Esophagus squamous epithelium (tissue), 4 donors: Measurements from ENCODE around the gene ACYP1.

Experiments
- POLR2A ChIP-seq, 4 donors: fragments of 450-650 bp; IDR thresholded peaks; one replicate each; pipeline ENCODE4 v1.6.1; 2017; ENCODE audit warnings: antibody characterized with exemption in 4 of 4, mild to moderate bottlenecking in 4 of 4, moderate library complexity in 3 of 4
- TF ChIP-seq, protein P1 (sequence below), 6 experiments: fragments of 450-650 bp in 4 of 6; fragments of 200-600 bp in 2 of 6; sonication (generic) in 2 of 6; IDR thresholded peaks; one replicate each; pipeline ENCODE4 v1.5.1; 2016 to 2019; ENCODE audit warnings: antibody characterized with exemption in 6 of 6, mild to moderate bottlenecking in 4 of 6, moderate library complexity in 4 of 6

DNA sequence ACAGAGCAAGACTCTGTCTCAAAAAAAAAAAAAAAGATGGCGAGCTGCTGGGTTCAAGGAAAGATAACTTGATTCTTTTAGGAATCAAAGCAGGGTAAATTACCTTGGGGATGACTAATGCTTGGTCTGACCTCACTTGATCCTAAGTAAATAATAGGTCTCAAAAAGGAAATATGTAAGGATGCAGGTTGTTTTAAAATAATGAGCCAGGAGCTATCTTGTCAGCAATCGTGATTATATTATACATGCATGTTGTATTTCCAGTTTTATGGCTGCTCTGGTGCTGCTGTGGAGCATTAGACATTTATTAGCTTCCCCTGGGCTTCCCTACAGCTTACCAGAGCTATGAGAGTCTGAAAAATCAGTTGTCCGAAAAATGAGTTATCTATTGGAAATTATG lies 58.5 kb downstream of the ACYP1 start:
- TF ChIP-seq, protein P1, sequence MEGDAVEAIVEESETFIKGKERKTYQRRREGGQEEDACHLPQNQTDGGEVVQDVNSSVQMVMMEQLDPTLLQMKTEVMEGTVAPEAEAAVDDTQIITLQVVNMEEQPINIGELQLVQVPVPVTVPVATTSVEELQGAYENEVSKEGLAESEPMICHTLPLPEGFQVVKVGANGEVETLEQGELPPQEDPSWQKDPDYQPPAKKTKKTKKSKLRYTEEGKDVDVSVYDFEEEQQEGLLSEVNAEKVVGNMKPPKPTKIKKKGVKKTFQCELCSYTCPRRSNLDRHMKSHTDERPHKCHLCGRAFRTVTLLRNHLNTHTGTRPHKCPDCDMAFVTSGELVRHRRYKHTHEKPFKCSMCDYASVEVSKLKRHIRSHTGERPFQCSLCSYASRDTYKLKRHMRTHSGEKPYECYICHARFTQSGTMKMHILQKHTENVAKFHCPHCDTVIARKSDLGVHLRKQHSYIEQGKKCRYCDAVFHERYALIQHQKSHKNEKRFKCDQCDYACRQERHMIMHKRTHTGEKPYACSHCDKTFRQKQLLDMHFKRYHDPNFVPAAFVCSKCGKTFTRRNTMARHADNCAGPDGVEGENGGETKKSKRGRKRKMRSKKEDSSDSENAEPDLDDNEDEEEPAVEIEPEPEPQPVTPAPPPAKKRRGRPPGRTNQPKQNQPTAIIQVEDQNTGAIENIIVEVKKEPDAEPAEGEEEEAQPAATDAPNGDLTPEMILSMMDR (IDR thresholded peaks at IDR 0.05): no peak
- TF ChIP-seq POLR2A (IDR thresholded peaks at IDR 0.05): no peak
